HG03045 (cell line): ENCODE measurements around the gene LCN12.

ENCODE experiments used
- ATAC-seq: cut with Tn5 transposase; IDR thresholded peaks from one replicate; pipeline ENCODE4 v1.9.1; 2021; ENCODE audit warnings: mild to moderate bottlenecking, moderate library complexity; ENCODE audit not compliant: unreplicated experiment

The LCN12 gene

GRCh38 chr9:136944519-136945332 lies 7.3 kb upstream of the LCN12 start, which contains the start of the genes C8G and FBXW5:
TSS of gene C8G (plus strand) at chr9:136945243. CDS start at chr9:136945321, 78 bp downstream.
TSS of gene FBXW5 (minus strand) at chr9:136944738. CDS start at chr9:136944083, 655 bp downstream.
- ATAC-seq = peak; percentile 71

- no peak for ATAC-seq
Measured at GRCh38 chr9:136945333-136946227, 6.5 kb upstream of the LCN12 start.

GRCh38 chr9:136946228-136947027 lies 5.6 kb upstream of the LCN12 start:
- no peak for ATAC-seq

- no peak for ATAC-seq
Measured at GRCh38 chr9:136947028-136947891, 4.8 kb upstream of the LCN12 start.

- no peak for ATAC-seq
Measured at GRCh38 chr9:136947955-136948510, 4.0 kb upstream of the LCN12 start.

- ATAC-seq = no peak
Measured at GRCh38 chr9:136949239-136949816, 2.7 kb upstream of the LCN12 start.

GRCh38 chr9:136949817-136950655 lies 2.0 kb upstream of the LCN12 start:
- peak; percentile 86 for ATAC-seq

GRCh38 chr9:136950656-136951276 lies 1.3 kb upstream of the LCN12 start:
- ATAC-seq = no peak

- ATAC-seq = no peak
Measured at GRCh38 chr9:136952321-136952850, 313 bp downstream of the LCN12 start.

GRCh38 chr9:136952876-136953770 lies 1.1 kb downstream of the LCN12 start:
- no peak for ATAC-seq

GRCh38 chr9:136953771-136954269 lies 1.7 kb downstream of the LCN12 start:
- no peak for ATAC-seq

GRCh38 chr9:136954270-136955083 lies 2.4 kb downstream of the LCN12 start:
- ATAC-seq = no peak

GRCh38 chr9:136955202-136955942 lies 3.3 kb downstream of the LCN12 start:
- ATAC-seq = no peak

GRCh38 chr9:136955943-136956335 lies 3.9 kb downstream of the LCN12 start:
- no peak for ATAC-seq

- ATAC-seq = no peak
Measured at GRCh38 chr9:136956604-136957003, 4.5 kb downstream of the LCN12 start.
